Upper lobe of left lung (tissue), 6 donors: ENCODE data around the gene HAUS3. TPM values are rescaled to one million over a fixed set of nuclear protein-coding genes. Genes with fewer than 3 reads are reported as not detected.

Experiments
- ATAC-seq, 2 donors: fragments of 200-7000 bp; cut with Tn5 transposase; one replicate each; pipeline ENCODE4 v1.9.1; 2022; ENCODE audit warnings: mild to moderate bottlenecking in 2 of 2, moderate library complexity in 2 of 2; ENCODE audit not compliant: low FRiP score in 2 of 2
- DNase-seq, 2 donors: peaks; one replicate each; pipeline ENCODE4 v3.0.0-alpha.2; 2019 to 2020
- H3K27ac ChIP-seq, 4 donors: fragments of 200-600 bp; sonication (generic); one replicate each; pipeline ENCODE4 v1.5.1; 2016 to 2019
- H3K27me3 ChIP-seq, 4 donors: fragments of 200-600 bp; sonication (generic); one replicate each; pipeline ENCODE4 v1.5.1; 2017 to 2019
- H3K36me3 ChIP-seq, 4 donors: fragments of 200-600 bp; sonication (generic); one replicate each; pipeline ENCODE4 v1.5.1; 2016 to 2019
- H3K4me1 ChIP-seq, 4 donors: fragments of 200-600 bp; sonication (generic); one replicate each; pipeline ENCODE4 v1.5.1; 2018 to 2019
- H3K4me3 ChIP-seq, 4 donors: fragments of 200-600 bp; sonication (generic); one replicate each; pipeline ENCODE4 v1.5.1; 2017 to 2019; ENCODE audit warnings: mild to moderate bottlenecking in 2 of 4, moderate library complexity in 1 of 4
- H3K9me3 ChIP-seq, 4 donors: fragments of 200-600 bp; sonication (generic); one replicate each; pipeline ENCODE4 v1.5.1; 2018 to 2019
- CTCF ChIP-seq, 6 experiments: fragments of 450-650 bp in 4 of 6; fragments of 200-600 bp in 2 of 6; sonication (generic) in 2 of 6; IDR thresholded peaks; one replicate each; pipeline ENCODE4 v1.5.1; 2016 to 2019; ENCODE audit warnings: antibody characterized with exemption in 6 of 6
- EP300 ChIP-seq, 4 donors: sonication (generic); formaldehyde crosslinking; IDR thresholded peaks; one replicate each; pipeline ENCODE4 v1.5.1; 2017; ENCODE audit warnings: antibody characterized with exemption in 4 of 4, control low read depth in 2 of 4
- POLR2A ChIP-seq, 4 donors: fragments of 450-650 bp; IDR thresholded peaks; one replicate each; pipeline ENCODE4 v1.5.1; 2016 to 2017; ENCODE audit warnings: antibody characterized with exemption in 4 of 4, mild to moderate bottlenecking in 2 of 4
- POLR2AphosphoS5 ChIP-seq, 2 donors: sonication (generic); formaldehyde crosslinking; IDR thresholded peaks; one replicate each; pipeline ENCODE4 v1.5.1; 2017; ENCODE audit warnings: antibody characterized with exemption in 2 of 2
- WGBS, 2 donors: methylation state at CpG; one replicate each; pipeline ENCODE4 v1.1.5; 2017 to 2018; 5-methylcytosine and 5-hydroxymethylcytosine counted together
- total RNA-seq, 6 donors: library from RNA; depleted of rRNA in 4 of 6; stranded (reverse); fragments of >200 nt in 4 of 6; gene quantifications; one replicate each; pipeline versions ENCODE4 v1.1.0 to v1.2.1, GENCODE V29; 2016 to 2021
- donor health status: DM: no; HTN: no; CAD: no; lungs with moderate emphysema.
- donor health status: DM: no; HTN: yes; CAD: no; lungs with severe emphysema.

Gene HAUS3
- total RNA-seq, 6 donors from 2014 or later, result 8.2 to 21.0 (median 12.5) TPM

DNA sequence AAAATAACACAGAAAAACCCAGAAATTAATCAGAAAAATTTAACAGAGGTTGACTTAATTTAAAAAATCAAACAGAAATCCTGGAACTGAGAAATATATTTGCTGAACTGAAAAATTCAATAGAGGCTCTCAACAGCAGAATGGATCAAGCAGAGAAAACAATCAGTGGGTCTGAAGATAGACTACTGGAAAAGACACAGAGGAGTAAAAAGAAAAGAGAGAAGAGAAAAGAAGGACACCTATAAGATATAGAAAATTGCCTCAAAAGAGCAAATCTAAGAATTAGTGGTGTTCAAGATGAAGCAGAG is 55.1 kb downstream of the HAUS3 start:
- ATAC-seq, result no peak
- TF ChIP-seq POLR2A (IDR thresholded peaks at IDR 0.05) (no peak), EP300 (IDR thresholded peaks at IDR 0.05) (no peak), POLR2AphosphoS5 (IDR thresholded peaks at IDR 0.05) (no peak), CTCF (IDR thresholded peaks at IDR 0.05) (no peak)
- no peak for DNase-seq
- no peaks in the 10 kb centered on the region for H3K36me3 ChIP-seq
- H3K4me1 ChIP-seq, result no peaks in the 10 kb centered on the region
- H3K4me3 ChIP-seq, result no peak overlapping the region
- peaks cover 0 to 14% (median 0%) of the 10 kb centered on the region in 4 donors for H3K9me3 ChIP-seq
- no peaks in the 10 kb centered on the region for H3K27me3 ChIP-seq
- H3K27ac ChIP-seq, result no peak overlapping the region

DNA sequence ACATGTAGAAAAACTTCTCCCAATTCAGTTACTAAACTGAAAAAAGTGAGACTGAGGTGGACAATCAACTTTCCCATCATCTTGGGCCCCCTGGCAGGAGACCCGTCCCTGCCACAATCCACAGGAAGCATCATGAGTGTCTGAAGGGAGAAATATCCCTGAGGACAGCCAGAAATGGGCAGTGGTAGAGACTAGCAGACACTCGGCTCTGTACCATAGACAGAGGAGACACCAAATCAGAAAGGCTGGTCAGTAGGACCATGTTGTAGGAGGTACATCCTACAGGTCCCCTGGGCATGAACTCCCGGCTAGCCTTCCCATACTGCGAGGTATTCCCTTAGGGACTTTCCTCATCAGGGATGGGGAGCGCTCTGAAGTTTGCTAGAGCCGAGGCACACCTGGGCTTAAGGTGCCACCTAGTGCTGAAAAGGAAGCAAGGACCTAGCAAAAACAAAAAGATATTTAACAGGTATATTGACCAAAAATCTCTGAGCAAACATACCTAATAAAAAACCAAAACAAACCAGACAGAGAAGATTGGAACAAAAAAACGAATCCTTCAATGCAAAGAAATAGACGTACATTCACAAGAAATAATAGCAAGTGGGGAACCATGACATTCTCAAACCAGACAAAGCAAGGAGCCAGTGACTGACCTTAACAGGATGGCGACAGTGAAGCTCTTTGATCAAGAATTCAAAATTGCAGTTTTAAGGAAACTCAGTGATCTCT is 55.6 kb downstream of the HAUS3 start:
- H3K27me3 ChIP-seq, result no peaks in the 10 kb centered on the region
- ATAC-seq, result peak in 1 of 2 donors; percentile 66
- 48 to 55% methylated on average over 8 to 9 of the region's 9 CpGs for WGBS, 2 donors
- no peak overlapping the region for H3K4me3 ChIP-seq
- H3K4me1 ChIP-seq, result no peaks in the 10 kb centered on the region
- DNase-seq, result peak in 1 of 2 donors; percentile 41
- no peak overlapping the region for H3K27ac ChIP-seq
- H3K9me3 ChIP-seq, result peaks cover 0 to 14% (median 0%) of the 10 kb centered on the region in 4 donors
- no peaks in the 10 kb centered on the region for H3K36me3 ChIP-seq
- TF ChIP-seq CTCF (IDR thresholded peaks at IDR 0.05) (peak in 4 of 6 experiments; percentile 20 to 42 (median 40)), POLR2A (IDR thresholded peaks at IDR 0.05) (no peak)

GRCh38 chr4:2183394-2183793 is 58.5 kb downstream of the HAUS3 start:
- no peaks in the 10 kb centered on the region for H3K4me1 ChIP-seq
- no peak for ATAC-seq
- H3K4me3 ChIP-seq, result no peak overlapping the region
- H3K36me3 ChIP-seq, result no peaks in the 10 kb centered on the region
- TF ChIP-seq CTCF (IDR thresholded peaks at IDR 0.05) (no peak), POLR2AphosphoS5 (IDR thresholded peaks at IDR 0.05) (no peak), EP300 (IDR thresholded peaks at IDR 0.05) (no peak), POLR2A (IDR thresholded peaks at IDR 0.05) (no peak)
- H3K9me3 ChIP-seq, result peaks cover 0 to 14% (median 0%) of the 10 kb centered on the region in 4 donors
- no peak overlapping the region for H3K27ac ChIP-seq
- H3K27me3 ChIP-seq, result no peaks in the 10 kb centered on the region
- no peak for DNase-seq

DNA sequence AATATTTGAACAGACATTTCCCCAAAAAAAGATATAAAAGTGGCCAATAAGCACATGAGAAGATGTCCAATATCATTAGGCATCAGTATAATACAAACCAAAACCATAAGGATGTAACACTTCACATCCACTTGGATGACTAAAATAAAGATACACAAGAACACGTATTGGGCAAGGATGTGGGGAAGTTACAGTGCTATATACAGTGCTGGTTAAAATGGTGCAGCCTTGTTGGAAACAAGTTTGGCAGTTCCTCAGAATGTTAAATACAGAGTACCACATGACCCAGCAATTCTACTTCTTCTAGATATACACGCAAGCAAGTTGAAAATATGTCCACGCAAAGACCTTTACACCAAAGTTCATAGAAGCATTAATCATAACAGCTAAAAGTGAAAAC is 58.9 kb downstream of the HAUS3 start:
- ATAC-seq, result no peak
- H3K4me3 ChIP-seq, result no peak overlapping the region
- no peak overlapping the region for H3K27ac ChIP-seq
- peaks cover 0 to 13% (median 0%) of the 10 kb centered on the region in 4 donors for H3K9me3 ChIP-seq
- no peaks in the 10 kb centered on the region for H3K4me1 ChIP-seq
- TF ChIP-seq POLR2A (IDR thresholded peaks at IDR 0.05) (no peak), POLR2AphosphoS5 (IDR thresholded peaks at IDR 0.05) (no peak), EP300 (IDR thresholded peaks at IDR 0.05) (no peak), CTCF (IDR thresholded peaks at IDR 0.05) (no peak)
- no peaks in the 10 kb centered on the region for H3K27me3 ChIP-seq
- no peaks in the 10 kb centered on the region for H3K36me3 ChIP-seq
- DNase-seq, result no peak
- 21 to 86% methylated on average over 3 of the region's 3 CpGs for WGBS, 2 donors

DNA sequence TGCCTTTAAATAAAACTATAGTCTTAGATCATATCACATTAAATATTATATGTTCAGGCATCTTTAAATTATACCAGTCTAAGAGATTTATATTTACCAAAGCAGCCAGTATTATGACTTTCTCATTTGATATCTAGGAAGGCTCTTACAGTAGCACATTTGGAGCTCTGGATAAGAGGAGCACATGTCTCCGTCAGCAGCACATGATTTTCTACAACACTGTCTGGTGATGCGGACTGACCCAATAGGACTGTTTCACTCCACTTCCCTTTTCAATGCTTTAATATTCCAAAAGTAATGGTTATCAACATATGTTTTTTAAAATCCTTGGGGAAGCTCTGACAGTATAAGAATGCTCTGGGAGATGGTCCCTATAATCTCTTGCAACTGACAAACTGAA is 61.5 kb downstream of the HAUS3 start:
- no peaks in the 10 kb centered on the region for H3K4me1 ChIP-seq
- no peaks in the 10 kb centered on the region for H3K27me3 ChIP-seq
- no peak for TF ChIP-seq POLR2A (IDR thresholded peaks at IDR 0.05)
- TF ChIP-seq POLR2AphosphoS5 (IDR thresholded peaks at IDR 0.05), result no peak
- TF ChIP-seq CTCF (IDR thresholded peaks at IDR 0.05), result no peak
- no peak for TF ChIP-seq EP300 (IDR thresholded peaks at IDR 0.05)
- 88 to 92% methylated on average over 2 of the region's 2 CpGs for WGBS, 2 donors
- DNase-seq (no peak), ATAC-seq (no peak)
- no peak overlapping the region for H3K27ac ChIP-seq
- no peak overlapping the region for H3K4me3 ChIP-seq
- H3K9me3 ChIP-seq, result no peaks in the 10 kb centered on the region
- no peaks in the 10 kb centered on the region for H3K36me3 ChIP-seq
